PC-9 (cell line): ENCODE measurements around the gene PIGR. TPM values are rescaled to one million over a fixed set of nuclear protein-coding genes. Genes with fewer than 3 reads are reported as not detected.

Experiments
- BruUV-seq: library from RNA; stranded (reverse); fragments of 400-500 nt; replicated peaks from 2 replicates; lab custom pipeline; 2021; lab: Mats Ljungman, UMichigan
- CTCF ChIA-PET: fragments of 300-600 bp; sonication (Branson Sonifier 250); formaldehyde crosslinking; loops from one replicate; lab custom pipeline; 2022; ENCODE audit warnings: antibody characterized with exemption; lab: Charles Lee
- POLR2A ChIA-PET: fragments of 300-600 bp; sonication (Branson Sonifier 250); formaldehyde crosslinking; loops from one replicate; lab custom pipeline; 2022; ENCODE audit warnings: antibody characterized with exemption; ENCODE audit not compliant: unreplicated experiment; lab: Charles Lee
- DNase-seq, 2 experiments: peaks; one replicate each; pipeline versions ENCODE4 v3.0.0 to v3.0.0-alpha.2; 2015 to 2022; ENCODE audit warnings: mixed read lengths in 1 of 2
- H2AFZ ChIP-seq: fragments of 200-600 bp; sonication (generic); 2 replicates; pipeline ENCODE4 v1.8.1; 2017; ENCODE audit warnings: antibody characterized with exemption
- H3F3A ChIP-seq: fragments of 200-600 bp; sonication (generic); 2 replicates; pipeline ENCODE4 v1.8.1; 2017; ENCODE audit warnings: antibody characterized with exemption, mild to moderate bottlenecking, low read depth; ENCODE audit not compliant: insufficient read depth
- H3K27ac ChIP-seq: fragments of 200-600 bp; sonication (generic); 2 replicates; pipeline ENCODE4 v1.6.1; 2016; ENCODE audit warnings: mixed run types
- H3K27me3 ChIP-seq: fragments of 200-600 bp; sonication (generic); 2 replicates; pipeline ENCODE4 v1.6.1; 2016; ENCODE audit warnings: low read depth, mixed run types; ENCODE audit not compliant: insufficient read depth
- H3K36me3 ChIP-seq: fragments of 200-600 bp; sonication (generic); 2 replicates; pipeline ENCODE4 v1.6.1; 2016; ENCODE audit warnings: low read depth, mixed run types
- H3K4me1 ChIP-seq: fragments of 200-600 bp; sonication (generic); replicated peaks from 2 replicates; pipeline ENCODE4 v1.6.1; 2016; ENCODE audit warnings: mixed run types; ENCODE audit not compliant: insufficient read depth
- H3K4me2 ChIP-seq: fragments of 200-600 bp; sonication (generic); 2 replicates; pipeline ENCODE4 v1.6.1; 2017; ENCODE audit warnings: mixed run types
- H3K4me3 ChIP-seq: fragments of 200-600 bp; sonication (generic); 2 replicates; pipeline ENCODE4 v1.6.1; 2016; ENCODE audit warnings: mixed run types
- H3K79me2 ChIP-seq: fragments of 200-600 bp; sonication (generic); 2 replicates; pipeline ENCODE4 v1.6.1; 2017; ENCODE audit warnings: low read depth, mixed run types
- H3K9me2 ChIP-seq: fragments of 200-600 bp; sonication (generic); 2 replicates; pipeline ENCODE4 v1.8.1; 2017; ENCODE audit warnings: mild to moderate bottlenecking; ENCODE audit not compliant: insufficient read depth
- H3K9me3 ChIP-seq: fragments of 200-600 bp; sonication (generic); 2 replicates; pipeline ENCODE4 v1.8.1; 2016; ENCODE audit warnings: low read depth; ENCODE audit not compliant: insufficient read depth
- H4K20me1 ChIP-seq: fragments of 200-600 bp; sonication (generic); 2 replicates; pipeline ENCODE4 v1.8.1; 2017; ENCODE audit not compliant: insufficient read depth
- CTCF ChIP-seq: fragments of 200-600 bp; sonication (generic); conservative IDR thresholded peaks from 2 replicates; pipeline ENCODE4 v1.6.1; 2017; ENCODE audit warnings: mixed run types, antibody characterized with exemption, mild to moderate bottlenecking, moderate library complexity
- EZH2 ChIP-seq: fragments of 200-600 bp; sonication (generic); IDR thresholded peaks from 2 replicates; pipeline ENCODE4 v1.8.0; 2017; ENCODE audit warnings: antibody characterized with exemption, low read depth
- intact Hi-C: fragments of 100-400 bp; cut with micrococcal nuclease; formaldehyde crosslinking; loops from one replicate; pipeline ENCODE4 v1.10.0; 2022; ENCODE audit not compliant: unreplicated experiment
- total RNA-seq: library from RNA; stranded (reverse); gene quantifications from 2 replicates; pipeline ENCODE4 v1.2.3, GENCODE V29; 2021

Gene PIGR
- total RNA-seq, 1 experiment from 2014 or later: not detected

- Histone ChIP-seq H3K4me3 (no peak overlapping the region), H3K4me2 (no peak overlapping the region), H2AFZ (no peak overlapping the region), H3K27ac (no peak overlapping the region), H3K36me3 (no peaks in the 10 kb centered on the region), H3K27me3 (no peaks in the 10 kb centered on the region), H3K79me2 (no peaks in the 10 kb centered on the region), H3K9me3 (no peaks in the 10 kb centered on the region), H3K4me1 (peaks cover 19% of the 10 kb centered on the region), H3K9me2 (no peaks in the 10 kb centered on the region), H3F3A (peaks cover 16% of the 10 kb centered on the region; the same call in 1 of the 2 replicates), H4K20me1 (no peaks in the 10 kb centered on the region)
- TF ChIP-seq CTCF (no peak), EZH2 (no peak)
- ChIA-PET POLR2A (no interaction called here), CTCF (no interaction called here)
- no TSS peak for BruUV-seq
- intact Hi-C loops: no loop called here
- no peak for DNase-seq
Observed at GRCh38 chr1:206923009-206923960, 23.0 kb downstream of the PIGR start.

- no peak for DNase-seq
- no peaks in the 10 kb centered on the region for H3K9me2 ChIP-seq
- peaks cover 14% of the 10 kb centered on the region for H3K4me1 ChIP-seq
- H3K27me3 ChIP-seq: no peaks in the 10 kb centered on the region
- H3F3A ChIP-seq: peaks cover 10% of the 10 kb centered on the region; the same call in 1 of the 2 replicates
- H4K20me1 ChIP-seq: no peaks in the 10 kb centered on the region
- intact Hi-C loops: no loop called here
- H3K9me3 ChIP-seq: no peaks in the 10 kb centered on the region
- no TSS peak for BruUV-seq
- CTCF ChIA-PET: interaction anchor here (0.5 kb wide), 1 partner anchor 59 kb away, joined by 3 read pairs; no protein-coding TSS in a partner anchor
- no peak overlapping the region for H3K4me2 ChIP-seq
- H2AFZ ChIP-seq: no peak overlapping the region
- POLR2A ChIA-PET: no interaction called here
- no peaks in the 10 kb centered on the region for H3K36me3 ChIP-seq
- H3K4me3 ChIP-seq: no peak overlapping the region
- H3K27ac ChIP-seq: no peak overlapping the region
- TF ChIP-seq CTCF: no peak
- TF ChIP-seq EZH2: no peak
- no peaks in the 10 kb centered on the region for H3K79me2 ChIP-seq
Observed at GRCh38 chr1:206922524-206922923, 23.7 kb downstream of the PIGR start.

- Histone ChIP-seq H3K36me3 (no peaks in the 10 kb centered on the region), H3K4me1 (peaks cover 7% of the 10 kb centered on the region; the same call in 1 of the 2 replicates), H2AFZ (no peak within 1 kb of the TSS), H3K27me3 (no peaks in the 10 kb centered on the region), H3F3A (0 out of 2 replicates have a peak, but pooled peaks cover 6% of the 10 kb centered on the region), H4K20me1 (no peaks in the 10 kb centered on the region), H3K4me2 (no peak within 1 kb of the TSS), H3K9me3 (no peaks in the 10 kb centered on the region), H3K79me2 (no peaks in the 10 kb centered on the region), H3K4me3 (no peak within 1 kb of the TSS), H3K9me2 (no peaks in the 10 kb centered on the region), H3K27ac (no peak within 1 kb of the TSS)
- BruUV-seq: no TSS peak
- POLR2A ChIA-PET: no interaction called here
- DNase-seq: no peak
- TF ChIP-seq CTCF (no peak), EZH2 (no peak)
- intact Hi-C loops: no loop called here
- CTCF ChIA-PET: interaction anchor here (0.5 kb wide), 1 partner anchor 60 kb away, joined by 3 read pairs; no protein-coding TSS in a partner anchor
Observed at GRCh38 chr1:206921772-206922265, 24.4 kb downstream of the PIGR start, which contains the start of gene FCMR. TSS of gene FCMR (minus strand) at chr1:206921941. CDS start at chr1:206921854, 87 bp downstream.
